ENCODE measurements around the gene YBX2. TPM values are rescaled to one million over a fixed set of nuclear protein-coding genes. Genes with fewer than 3 reads are reported as not detected.
A peak's percentile ranks its signal among the peaks of the same experiment; 100 is the strongest.
"Not testable (repeated sequence)": the region's sequence is repeated elsewhere in the genome, so short reads cannot be mapped to it uniquely, and the experiment has no call there.

Gene YBX2
- total RNA-seq, 1 donor from 2014 or later = 14.6 TPM

GRCh38 chr17:7249214-7249613 lies 45.2 kb downstream of the YBX2 start:
- H3K4me1 Mint-ChIP-seq (ENCODE audit: unreplicated experiment) = peaks cover 33% of the 10 kb centered on the region
- peak overlapping the region; percentile 82 for H3K4me3 Mint-ChIP-seq (ENCODE audit: unreplicated experiment)
- no peak for TF ChIP-seq CTCF (IDR thresholded peaks at IDR 0.05; ENCODE audit: unreplicated experiment)
- H3K36me3 Mint-ChIP-seq (ENCODE audit: low read depth, unreplicated experiment) = peaks cover 33% of the 10 kb centered on the region
- peaks cover 10% of the 10 kb centered on the region for H3K27me3 Mint-ChIP-seq (ENCODE audit: unreplicated experiment)
- no peaks in the 10 kb centered on the region for H3K9me3 Mint-ChIP-seq (ENCODE audit: unreplicated experiment)
- DNase-seq (ENCODE audit: low spot score) = no peak
- H3K27ac Mint-ChIP-seq (ENCODE audit: unreplicated experiment) = peak overlapping the region; percentile 72

- no peak for DNase-seq (ENCODE audit: low spot score)
- Mint-ChIP-seq H3K27me3 (ENCODE audit: unreplicated experiment) (peaks cover 10% of the 10 kb centered on the region), H3K36me3 (ENCODE audit: low read depth, unreplicated experiment) (peaks cover 33% of the 10 kb centered on the region), H3K9me3 (ENCODE audit: unreplicated experiment) (no peaks in the 10 kb centered on the region), H3K27ac (ENCODE audit: unreplicated experiment) (peak overlapping the region; percentile 72), H3K4me3 (ENCODE audit: unreplicated experiment) (peak overlapping the region; percentile 82), H3K4me1 (ENCODE audit: unreplicated experiment) (peaks cover 33% of the 10 kb centered on the region)
- no peak for TF ChIP-seq CTCF (IDR thresholded peaks at IDR 0.05; ENCODE audit: unreplicated experiment)
These were observed 45.6 kb downstream of the YBX2 start for GRCh38 chr17:7248796-7249195.

GRCh38 chr17:7246779-7247178 lies 47.7 kb downstream of the YBX2 start:
- DNase-seq (ENCODE audit: low spot score) = no peak
- peaks cover 34% of the 10 kb centered on the region for H3K4me1 Mint-ChIP-seq (ENCODE audit: unreplicated experiment)
- no peak for TF ChIP-seq CTCF (IDR thresholded peaks at IDR 0.05; ENCODE audit: unreplicated experiment)
- H3K9me3 Mint-ChIP-seq (ENCODE audit: unreplicated experiment) = no peaks in the 10 kb centered on the region
- no peak overlapping the region for H3K27ac Mint-ChIP-seq (ENCODE audit: unreplicated experiment)
- H3K36me3 Mint-ChIP-seq (ENCODE audit: low read depth, unreplicated experiment) = peaks cover 35% of the 10 kb centered on the region
- peak overlapping the region; percentile 80 for H3K4me3 Mint-ChIP-seq (ENCODE audit: unreplicated experiment)
- peaks cover 13% of the 10 kb centered on the region for H3K27me3 Mint-ChIP-seq (ENCODE audit: unreplicated experiment)

GRCh38 chr17:7243838-7244237 lies 50.6 kb downstream of the YBX2 start:
- Mint-ChIP-seq H3K36me3 (ENCODE audit: low read depth, unreplicated experiment) (peaks cover 44% of the 10 kb centered on the region), H3K4me3 (ENCODE audit: unreplicated experiment) (peak overlapping the region; percentile 81), H3K4me1 (ENCODE audit: unreplicated experiment) (peaks cover 35% of the 10 kb centered on the region), H3K27me3 (ENCODE audit: unreplicated experiment) (peaks cover 28% of the 10 kb centered on the region)
- not testable (repeated sequence) for H3K27ac Mint-ChIP-seq (ENCODE audit: unreplicated experiment); H3K9me3 Mint-ChIP-seq (ENCODE audit: unreplicated experiment); DNase-seq (ENCODE audit: low spot score)

- peak overlapping the region; percentile 91 for H3K4me3 Mint-ChIP-seq (ENCODE audit: unreplicated experiment)
- peaks cover 28% of the 10 kb centered on the region for H3K27me3 Mint-ChIP-seq (ENCODE audit: unreplicated experiment)
- DNase-seq (ENCODE audit: low spot score) = no peak
- H3K9me3 Mint-ChIP-seq (ENCODE audit: unreplicated experiment) = no peaks in the 10 kb centered on the region
- no peak for TF ChIP-seq CTCF (IDR thresholded peaks at IDR 0.05; ENCODE audit: unreplicated experiment)
- H3K4me1 Mint-ChIP-seq (ENCODE audit: unreplicated experiment) = peaks cover 35% of the 10 kb centered on the region
- H3K27ac Mint-ChIP-seq (ENCODE audit: unreplicated experiment) = peak overlapping the region; percentile 95
- H3K36me3 Mint-ChIP-seq (ENCODE audit: low read depth, unreplicated experiment) = peaks cover 44% of the 10 kb centered on the region
These were observed 51.0 kb downstream of the YBX2 start for GRCh38 chr17:7243453-7243729.
